Calu3 (cell line): ENCODE measurements around the gene METTL27. TPM values are rescaled to one million over a fixed set of nuclear protein-coding genes. Genes with fewer than 3 reads are reported as not detected.

Experiments used
- BruUV-seq: library from RNA; stranded (reverse); fragments of 400-500 nt; replicated peaks from 2 replicates; lab custom pipeline; 2021; lab: Mats Ljungman, UMichigan
- CTCF ChIA-PET: fragments of 300-600 bp; sonication (Branson Sonifier 250); formaldehyde crosslinking; loops from one replicate; lab custom pipeline; 2022; ENCODE audit warnings: antibody characterized with exemption; lab: Charles Lee
- DNase-seq: peaks from one replicate; pipeline ENCODE4 v3.0.0; 2022
- H3K27ac Mint-ChIP-seq: one replicate; pipeline ENCODE4 v1.8.0; 2022; ENCODE audit warnings: mixed read lengths; ENCODE audit not compliant: unreplicated experiment
- H3K27me3 Mint-ChIP-seq: one replicate; pipeline ENCODE4 v1.8.0; 2022; ENCODE audit warnings: mixed read lengths; ENCODE audit not compliant: unreplicated experiment
- H3K36me3 Mint-ChIP-seq: one replicate; pipeline ENCODE4 v1.8.0; 2022; ENCODE audit warnings: mild to moderate bottlenecking, moderate library complexity, mixed read lengths; ENCODE audit not compliant: insufficient read depth, unreplicated experiment
- H3K4me1 Mint-ChIP-seq: one replicate; pipeline ENCODE4 v1.8.0; 2022; ENCODE audit warnings: mild to moderate bottlenecking, low read depth, mixed read lengths; ENCODE audit not compliant: unreplicated experiment
- H3K4me3 Mint-ChIP-seq: one replicate; pipeline ENCODE4 v1.8.0; 2022; ENCODE audit warnings: mild to moderate bottlenecking, low read depth, moderate library complexity, mixed read lengths; ENCODE audit not compliant: unreplicated experiment
- H3K9me3 Mint-ChIP-seq: one replicate; pipeline ENCODE4 v1.8.0; 2022; ENCODE audit warnings: low read depth, mixed read lengths; ENCODE audit not compliant: unreplicated experiment
- intact Hi-C: fragments of 100-400 bp; cut with micrococcal nuclease; formaldehyde crosslinking; loops from one replicate; pipeline ENCODE4 v1.10.0; 2022; ENCODE audit not compliant: unreplicated experiment
- total RNA-seq: library from RNA; stranded (reverse); gene quantifications from 2 replicates; pipeline ENCODE4 v1.2.3, GENCODE V29; 2022
- TF ChIP-seq, protein P1 (sequence below): fragments of 200-600 bp; IDR thresholded peaks from one replicate; pipeline ENCODE4 v1.8.0; 2022; ENCODE audit warnings: antibody characterized with exemption; ENCODE audit not compliant: unreplicated experiment

Gene METTL27
- total RNA-seq, 1 experiment from 2014 or later = 14.3 TPM

GRCh38 chr7:73841689-73842066, 638 bp downstream of the METTL27 start:
- peaks cover 23% of the 10 kb centered on the region for H3K36me3 Mint-ChIP-seq
- no TSS peak for BruUV-seq
- H3K27me3 Mint-ChIP-seq = no peaks in the 10 kb centered on the region
- TF ChIP-seq, protein P1, sequence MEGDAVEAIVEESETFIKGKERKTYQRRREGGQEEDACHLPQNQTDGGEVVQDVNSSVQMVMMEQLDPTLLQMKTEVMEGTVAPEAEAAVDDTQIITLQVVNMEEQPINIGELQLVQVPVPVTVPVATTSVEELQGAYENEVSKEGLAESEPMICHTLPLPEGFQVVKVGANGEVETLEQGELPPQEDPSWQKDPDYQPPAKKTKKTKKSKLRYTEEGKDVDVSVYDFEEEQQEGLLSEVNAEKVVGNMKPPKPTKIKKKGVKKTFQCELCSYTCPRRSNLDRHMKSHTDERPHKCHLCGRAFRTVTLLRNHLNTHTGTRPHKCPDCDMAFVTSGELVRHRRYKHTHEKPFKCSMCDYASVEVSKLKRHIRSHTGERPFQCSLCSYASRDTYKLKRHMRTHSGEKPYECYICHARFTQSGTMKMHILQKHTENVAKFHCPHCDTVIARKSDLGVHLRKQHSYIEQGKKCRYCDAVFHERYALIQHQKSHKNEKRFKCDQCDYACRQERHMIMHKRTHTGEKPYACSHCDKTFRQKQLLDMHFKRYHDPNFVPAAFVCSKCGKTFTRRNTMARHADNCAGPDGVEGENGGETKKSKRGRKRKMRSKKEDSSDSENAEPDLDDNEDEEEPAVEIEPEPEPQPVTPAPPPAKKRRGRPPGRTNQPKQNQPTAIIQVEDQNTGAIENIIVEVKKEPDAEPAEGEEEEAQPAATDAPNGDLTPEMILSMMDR = no peak
- DNase-seq = no peak
- H3K9me3 Mint-ChIP-seq = no peaks in the 10 kb centered on the region
- peak overlapping the region; percentile 79 for H3K4me3 Mint-ChIP-seq
- intact Hi-C loops = no loop called here
- CTCF ChIA-PET = interaction anchor here (0.6 to 1.3 kb wide), 2 partner anchors 9 to 590 kb away, joined by 3 to 7 read pairs; no protein-coding TSS in a partner anchor
- H3K4me1 Mint-ChIP-seq = peaks cover 9% of the 10 kb centered on the region
- H3K27ac Mint-ChIP-seq = no peak overlapping the region

DNA sequence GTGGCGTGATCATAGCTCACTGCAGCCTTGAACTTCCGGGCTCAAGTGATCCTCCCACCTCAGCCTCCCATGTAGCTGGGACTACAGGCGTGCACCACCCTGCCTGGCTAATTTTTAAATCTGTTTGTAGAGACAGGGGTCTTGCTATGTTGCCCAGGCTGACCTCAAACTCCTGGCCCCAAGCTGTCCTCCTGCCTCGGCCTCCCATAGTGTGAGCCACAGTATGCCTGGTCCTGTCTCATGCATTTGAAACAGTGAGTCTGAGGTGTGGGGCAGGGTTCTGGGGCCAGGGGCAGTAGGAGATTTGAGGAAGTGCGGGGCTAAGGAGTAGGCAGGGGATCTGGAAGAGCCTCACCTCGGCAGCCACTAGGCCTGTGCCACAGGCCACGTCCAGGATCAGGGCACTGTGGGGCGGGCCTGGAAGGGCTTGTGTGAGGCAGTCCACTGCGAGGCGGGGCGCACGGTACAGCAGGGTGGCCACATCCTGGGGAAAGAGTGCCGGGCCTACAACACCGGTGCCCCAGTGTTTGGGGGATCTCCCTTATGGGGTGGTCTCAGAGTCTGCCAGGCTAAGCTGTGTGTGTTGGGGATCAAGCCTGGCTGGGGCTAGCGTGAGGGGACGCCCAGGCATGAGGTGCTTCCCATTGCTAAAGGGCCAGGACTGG, 1.5 kb downstream of the METTL27 start:
- no TSS peak for BruUV-seq
- CTCF ChIA-PET = interaction anchor here (0.7 kb wide), 1 partner anchor 11 kb away, joined by 3 read pairs; no protein-coding TSS in a partner anchor
- no peaks in the 10 kb centered on the region for H3K27me3 Mint-ChIP-seq
- peaks cover 23% of the 10 kb centered on the region for H3K36me3 Mint-ChIP-seq
- H3K27ac Mint-ChIP-seq = no peak overlapping the region
- intact Hi-C loops = no loop called here
- TF ChIP-seq, protein P1 = no peak
- H3K4me3 Mint-ChIP-seq = no peak overlapping the region
- H3K4me1 Mint-ChIP-seq = peaks cover 9% of the 10 kb centered on the region
- DNase-seq = no peak
- H3K9me3 Mint-ChIP-seq = no peaks in the 10 kb centered on the region

GRCh38 chr7:73839743-73840714, 2.3 kb downstream of the METTL27 start:
- Mint-ChIP-seq H3K4me3 (no peak overlapping the region), H3K4me1 (peaks cover 9% of the 10 kb centered on the region), H3K27ac (no peak overlapping the region), H3K36me3 (peaks cover 23% of the 10 kb centered on the region), H3K9me3 (no peaks in the 10 kb centered on the region), H3K27me3 (no peaks in the 10 kb centered on the region)
- intact Hi-C loops = no loop called here
- TF ChIP-seq, protein P1 = no peak
- BruUV-seq = no TSS peak
- CTCF ChIA-PET = interaction anchor here (0.6 to 0.7 kb wide), 2 partner anchors 10 to 186 kb away, joined by 3 read pairs; no protein-coding TSS in a partner anchor
- DNase-seq = no peak

- H3K4me3 Mint-ChIP-seq = no peak overlapping the region
- no peaks in the 10 kb centered on the region for H3K27me3 Mint-ChIP-seq
- H3K27ac Mint-ChIP-seq = no peak overlapping the region
- no peak for DNase-seq
- no TSS peak for BruUV-seq
- no peaks in the 10 kb centered on the region for H3K9me3 Mint-ChIP-seq
- H3K4me1 Mint-ChIP-seq = peaks cover 9% of the 10 kb centered on the region
- TF ChIP-seq, protein P1 = no peak
- CTCF ChIA-PET = no interaction called here
- intact Hi-C loops = no loop called here
- peaks cover 23% of the 10 kb centered on the region for H3K36me3 Mint-ChIP-seq
Measured at GRCh38 chr7:73839290-73839689, 3.0 kb downstream of the METTL27 start.
